ENCODE results near the gene CCNK.

Gene CCNK

DNA sequence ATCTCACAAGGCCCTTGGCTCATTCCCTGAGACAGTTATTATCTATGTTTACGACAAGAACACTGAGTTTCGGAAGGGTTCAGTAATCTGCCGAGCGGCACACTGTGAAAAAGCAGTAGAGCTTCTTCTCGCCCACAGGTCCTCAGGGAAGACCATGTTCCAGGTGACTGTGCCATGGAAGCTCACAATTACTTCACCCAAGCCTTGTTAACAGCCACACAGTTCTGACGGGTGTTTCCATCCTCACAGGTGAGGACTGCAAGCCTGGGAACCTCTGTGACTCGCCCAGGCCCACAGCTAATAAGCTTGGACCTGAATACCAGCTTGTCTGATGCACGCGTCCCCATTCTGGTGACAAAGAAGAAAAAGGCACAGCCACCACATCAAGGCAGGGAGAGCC, 15.9 kb upstream of the CCNK start:
- H3K4me3 ChIP-seq (ENCODE audit: low read length in 2 of 2), result no peak overlapping the region
- H2BK120ac ChIP-seq (ENCODE audit: low read depth, low read length), result no peak overlapping the region
- no peak overlapping the region for H3K14ac ChIP-seq (ENCODE audit: low read length)
- no peak overlapping the region for H3K27ac ChIP-seq (replicated peaks; ENCODE audit: low read length)
- H3K4me1 ChIP-seq (ENCODE audit: control insufficient read depth in 2 of 2, insufficient read depth in 1 of 2, low read depth in 1 of 2, low read length in 2 of 2), result peaks cover 0 to 2% of the 10 kb centered on the region in 2 donors
- H3K18ac ChIP-seq (ENCODE audit: low read length), result no peak overlapping the region
- no peak overlapping the region for H3K23ac ChIP-seq (ENCODE audit: low read depth, low read length, poor library complexity)
- no peak overlapping the region for H2BK5ac ChIP-seq (ENCODE audit: low read length)
- H2AFZ ChIP-seq (ENCODE audit: low read length), result no peak overlapping the region
- H2AK5ac ChIP-seq (ENCODE audit: low read depth, low read length), result no peak overlapping the region
- peaks cover 4% of the 10 kb centered on the region for H3K79me1 ChIP-seq (ENCODE audit: low read depth, low read length)
- no peak overlapping the region for H2BK12ac ChIP-seq (ENCODE audit: low read length)
- peaks cover 8 to 58% of the 10 kb centered on the region in 2 donors for H3K36me3 ChIP-seq (replicated peaks in 1 of 2; ENCODE audit: control insufficient read depth in 2 of 2, insufficient read depth in 2 of 2, low read length in 2 of 2)
- H3K4me2 ChIP-seq (ENCODE audit: insufficient read depth, low read length, poor library complexity, severe bottlenecking), result no peak overlapping the region
- WGBS, 2 donors (ENCODE audit: extremely low coverage in 2 of 2, insufficient read length in 2 of 2, insufficient replicate concordance in 1 of 2), result no CpG with 5 or more reads among the region's 9 CpGs
- no peak overlapping the region for H4K91ac ChIP-seq (ENCODE audit: low read depth, low read length, poor library complexity)
- H4K8ac ChIP-seq (ENCODE audit: low read depth, low read length), result no peak overlapping the region
- H2BK15ac ChIP-seq (ENCODE audit: low read length), result no peak overlapping the region
- DNase-seq (ENCODE audit: low spot score), result no peak
- no peaks in the 10 kb centered on the region for H3K27me3 ChIP-seq (ENCODE audit: control insufficient read depth in 3 of 3, insufficient read depth in 3 of 3, low read depth in 1 of 3, low read length in 3 of 3)
- H3K9me3 ChIP-seq (replicated peaks in 1 of 2; ENCODE audit: control insufficient read depth in 2 of 2, insufficient read depth in 1 of 2, low read depth in 1 of 2, low read length in 2 of 2), result no peaks in the 10 kb centered on the region
- H3K9ac ChIP-seq (ENCODE audit: low read depth, low read length, poor library complexity), result no peak overlapping the region
- no peak overlapping the region for H3K4ac ChIP-seq (ENCODE audit: low read length)

DNA sequence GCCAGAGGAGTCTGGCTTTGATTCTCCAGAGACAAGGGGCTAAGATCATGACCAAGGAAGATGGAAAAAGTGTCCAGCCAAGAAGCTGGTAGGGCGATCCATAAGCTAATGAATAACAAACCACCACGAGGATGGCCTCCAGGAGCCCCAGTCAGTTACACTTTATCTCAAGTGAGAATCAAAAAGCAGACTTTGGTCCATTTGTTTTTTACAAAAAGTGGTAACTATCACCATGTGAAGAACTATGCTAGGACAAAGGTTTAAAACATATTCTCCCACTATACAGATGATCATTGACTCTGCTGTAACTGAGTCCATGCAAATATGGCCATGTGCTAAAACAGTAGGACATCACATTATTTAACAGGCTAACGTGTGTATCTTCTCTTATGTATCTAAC, 14.5 kb upstream of the CCNK start:
- H3K36me3 ChIP-seq (replicated peaks in 1 of 2; ENCODE audit: control insufficient read depth in 2 of 2, insufficient read depth in 2 of 2, low read length in 2 of 2), result peaks cover 8 to 43% of the 10 kb centered on the region in 2 donors
- H2BK120ac ChIP-seq (ENCODE audit: low read depth, low read length), result no peak overlapping the region
- H4K91ac ChIP-seq (ENCODE audit: low read depth, low read length, poor library complexity), result no peak overlapping the region
- no CpG with 5 or more reads among the region's 3 CpGs for WGBS, 2 donors (ENCODE audit: extremely low coverage in 2 of 2, insufficient read length in 2 of 2, insufficient replicate concordance in 1 of 2)
- no peak overlapping the region for H2BK15ac ChIP-seq (ENCODE audit: low read length)
- no peak overlapping the region for H3K23ac ChIP-seq (ENCODE audit: low read depth, low read length, poor library complexity)
- H2AK5ac ChIP-seq (ENCODE audit: low read depth, low read length), result no peak overlapping the region
- DNase-seq (ENCODE audit: low spot score), result no peak
- H3K4me1 ChIP-seq (ENCODE audit: control insufficient read depth in 2 of 2, insufficient read depth in 1 of 2, low read depth in 1 of 2, low read length in 2 of 2), result peaks cover 0 to 2% of the 10 kb centered on the region in 2 donors
- H3K27me3 ChIP-seq (ENCODE audit: control insufficient read depth in 3 of 3, insufficient read depth in 3 of 3, low read depth in 1 of 3, low read length in 3 of 3), result no peaks in the 10 kb centered on the region
- H3K4ac ChIP-seq (ENCODE audit: low read length), result no peak overlapping the region
- no peaks in the 10 kb centered on the region for H3K9me3 ChIP-seq (replicated peaks in 1 of 2; ENCODE audit: control insufficient read depth in 2 of 2, insufficient read depth in 1 of 2, low read depth in 1 of 2, low read length in 2 of 2)
- no peak overlapping the region for H3K14ac ChIP-seq (ENCODE audit: low read length)
- no peak overlapping the region for H3K4me2 ChIP-seq (ENCODE audit: insufficient read depth, low read length, poor library complexity, severe bottlenecking)
- no peak overlapping the region for H3K27ac ChIP-seq (replicated peaks; ENCODE audit: low read length)
- H3K79me1 ChIP-seq (ENCODE audit: low read depth, low read length), result peaks cover 4% of the 10 kb centered on the region
- no peak overlapping the region for H2AFZ ChIP-seq (ENCODE audit: low read length)
- H3K9ac ChIP-seq (ENCODE audit: low read depth, low read length, poor library complexity), result no peak overlapping the region
- no peak overlapping the region for H3K18ac ChIP-seq (ENCODE audit: low read length)
- no peak overlapping the region for H2BK12ac ChIP-seq (ENCODE audit: low read length)
- H3K4me3 ChIP-seq (ENCODE audit: low read length in 2 of 2), result no peak overlapping the region
- H4K8ac ChIP-seq (ENCODE audit: low read depth, low read length), result no peak overlapping the region
- no peak overlapping the region for H2BK5ac ChIP-seq (ENCODE audit: low read length)

DNA sequence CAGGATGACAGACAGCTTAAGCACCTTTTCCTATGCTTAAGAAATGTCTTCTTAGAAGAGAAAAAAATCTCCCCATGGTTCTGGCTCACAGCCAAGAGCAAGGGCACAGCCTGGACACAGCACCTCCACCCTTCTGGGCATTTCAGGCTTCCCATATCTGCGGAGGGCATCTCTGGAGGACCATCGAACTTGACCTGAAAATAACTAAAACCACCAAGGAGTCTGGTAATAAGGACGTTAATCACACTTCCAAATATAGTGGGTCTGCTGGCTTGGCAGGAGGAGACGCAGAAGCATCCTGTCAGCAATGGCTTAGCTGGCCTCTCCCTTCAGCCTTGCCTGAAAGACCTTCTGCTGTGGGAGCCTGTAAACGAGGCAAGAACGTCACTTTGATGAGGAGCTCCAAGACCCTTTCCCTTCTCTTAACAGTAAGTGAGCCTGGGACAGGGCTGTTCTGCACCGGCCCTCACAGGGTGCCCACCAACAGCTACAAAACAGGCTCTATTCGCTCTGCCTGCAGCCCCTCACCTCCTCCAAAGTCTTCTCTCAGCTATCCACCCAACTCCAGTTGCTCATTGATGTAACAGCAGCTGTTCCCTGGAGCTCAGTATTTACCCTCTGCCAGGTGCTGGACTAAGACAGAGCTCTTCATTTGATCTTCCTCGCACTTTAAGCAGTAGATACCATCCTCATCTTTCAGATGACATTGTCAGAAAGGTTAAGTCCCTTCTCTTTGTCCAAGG, 13.7 kb upstream of the CCNK start:
- Histone ChIP-seq H2BK12ac (ENCODE audit: low read length) (no peak overlapping the region), H4K91ac (ENCODE audit: low read depth, low read length, poor library complexity) (no peak overlapping the region), H2BK15ac (ENCODE audit: low read length) (no peak overlapping the region), H4K8ac (ENCODE audit: low read depth, low read length) (no peak overlapping the region), H3K4me1 (ENCODE audit: control insufficient read depth in 2 of 2, insufficient read depth in 1 of 2, low read depth in 1 of 2, low read length in 2 of 2) (peaks cover 0 to 2% of the 10 kb centered on the region in 2 donors), H3K27me3 (ENCODE audit: control insufficient read depth in 3 of 3, insufficient read depth in 3 of 3, low read depth in 1 of 3, low read length in 3 of 3) (no peaks in the 10 kb centered on the region), H3K4me3 (ENCODE audit: low read length in 2 of 2) (no peak overlapping the region), H3K27ac (replicated peaks; ENCODE audit: low read length) (no peak overlapping the region), H2AFZ (ENCODE audit: low read length) (no peak overlapping the region), H3K9ac (ENCODE audit: low read depth, low read length, poor library complexity) (no peak overlapping the region), H3K14ac (ENCODE audit: low read length) (no peak overlapping the region), H3K18ac (ENCODE audit: low read length) (no peak overlapping the region), H3K4ac (ENCODE audit: low read length) (no peak overlapping the region), H2AK5ac (ENCODE audit: low read depth, low read length) (no peak overlapping the region), H3K36me3 (replicated peaks in 1 of 2; ENCODE audit: control insufficient read depth in 2 of 2, insufficient read depth in 2 of 2, low read length in 2 of 2) (peaks cover 6 to 36% of the 10 kb centered on the region in 2 donors), H2BK120ac (ENCODE audit: low read depth, low read length) (no peak overlapping the region), H2BK5ac (ENCODE audit: low read length) (no peak overlapping the region), H3K4me2 (ENCODE audit: insufficient read depth, low read length, poor library complexity, severe bottlenecking) (no peak overlapping the region), H3K79me1 (ENCODE audit: low read depth, low read length) (peaks cover 4% of the 10 kb centered on the region), H3K9me3 (replicated peaks in 1 of 2; ENCODE audit: control insufficient read depth in 2 of 2, insufficient read depth in 1 of 2, low read depth in 1 of 2, low read length in 2 of 2) (no peaks in the 10 kb centered on the region), H3K23ac (ENCODE audit: low read depth, low read length, poor library complexity) (no peak overlapping the region)
- WGBS, 2 donors (ENCODE audit: extremely low coverage in 2 of 2, insufficient read length in 2 of 2, insufficient replicate concordance in 1 of 2), result no CpG with 5 or more reads among the region's 9 CpGs
- DNase-seq (ENCODE audit: low spot score), result no peak

DNA sequence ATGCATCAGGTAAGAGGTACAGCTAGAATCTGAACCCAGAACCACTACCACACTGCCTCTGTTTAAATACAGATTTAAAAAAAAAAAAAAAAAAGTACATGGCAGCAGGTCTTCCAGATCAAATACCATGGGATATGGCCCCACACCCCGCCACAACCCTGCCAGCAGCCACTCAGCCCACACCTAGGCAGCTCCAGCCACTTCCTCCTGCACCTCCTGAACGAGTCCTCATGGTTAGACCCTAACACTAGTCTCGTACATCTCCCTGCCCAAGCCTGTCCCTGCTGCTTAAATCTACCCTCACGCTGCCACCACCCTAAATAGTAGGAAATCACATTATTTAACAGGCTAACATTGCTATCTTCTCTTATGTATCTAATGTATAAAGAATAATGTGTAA, 13.1 kb upstream of the CCNK start:
- no peak overlapping the region for H3K4me2 ChIP-seq (ENCODE audit: insufficient read depth, low read length, poor library complexity, severe bottlenecking)
- no peak overlapping the region for H2BK5ac ChIP-seq (ENCODE audit: low read length)
- WGBS, 2 donors (ENCODE audit: extremely low coverage in 2 of 2, insufficient read length in 2 of 2, insufficient replicate concordance in 1 of 2), result no CpG with 5 or more reads among the region's 4 CpGs
- H2BK120ac ChIP-seq (ENCODE audit: low read depth, low read length), result no peak overlapping the region
- no peak overlapping the region for H3K23ac ChIP-seq (ENCODE audit: low read depth, low read length, poor library complexity)
- no peak overlapping the region for H2BK15ac ChIP-seq (ENCODE audit: low read length)
- no peak for DNase-seq (ENCODE audit: low spot score)
- peaks cover 0 to 2% of the 10 kb centered on the region in 2 donors for H3K4me1 ChIP-seq (ENCODE audit: control insufficient read depth in 2 of 2, insufficient read depth in 1 of 2, low read depth in 1 of 2, low read length in 2 of 2)
- H3K4ac ChIP-seq (ENCODE audit: low read length), result no peak overlapping the region
- H3K36me3 ChIP-seq (replicated peaks in 1 of 2; ENCODE audit: control insufficient read depth in 2 of 2, insufficient read depth in 2 of 2, low read length in 2 of 2), result peaks cover 6 to 30% of the 10 kb centered on the region in 2 donors
- H3K27me3 ChIP-seq (ENCODE audit: control insufficient read depth in 3 of 3, insufficient read depth in 3 of 3, low read depth in 1 of 3, low read length in 3 of 3), result no peaks in the 10 kb centered on the region
- H3K14ac ChIP-seq (ENCODE audit: low read length), result no peak overlapping the region
- no peak overlapping the region for H3K9ac ChIP-seq (ENCODE audit: low read depth, low read length, poor library complexity)
- no peak overlapping the region for H2AFZ ChIP-seq (ENCODE audit: low read length)
- peaks cover 4% of the 10 kb centered on the region for H3K79me1 ChIP-seq (ENCODE audit: low read depth, low read length)
- no peak overlapping the region for H4K91ac ChIP-seq (ENCODE audit: low read depth, low read length, poor library complexity)
- H3K18ac ChIP-seq (ENCODE audit: low read length), result no peak overlapping the region
- H2AK5ac ChIP-seq (ENCODE audit: low read depth, low read length), result no peak overlapping the region
- H4K8ac ChIP-seq (ENCODE audit: low read depth, low read length), result no peak overlapping the region
- no peak overlapping the region for H2BK12ac ChIP-seq (ENCODE audit: low read length)
- H3K4me3 ChIP-seq (ENCODE audit: low read length in 2 of 2), result no peak overlapping the region
- no peaks in the 10 kb centered on the region for H3K9me3 ChIP-seq (replicated peaks in 1 of 2; ENCODE audit: control insufficient read depth in 2 of 2, insufficient read depth in 1 of 2, low read depth in 1 of 2, low read length in 2 of 2)
- no peak overlapping the region for H3K27ac ChIP-seq (replicated peaks; ENCODE audit: low read length)

Data from neuronal stem cell (in vitro differentiated cells).